Mesendoderm (in vitro differentiated cells): Measurements from ENCODE around the gene GNG14.
A peak's percentile ranks its signal among the peaks of the same experiment; 100 is the strongest.
"Not testable (repeated sequence)": the region's sequence is repeated elsewhere in the genome, so short reads cannot be mapped to it uniquely, and the experiment has no call there.

Experiments used
- DNase-seq: peaks from one replicate; pipeline ENCODE4 v3.0.0; 2013
- H2AK5ac ChIP-seq: 2 replicates; pipeline ENCODE4 v1.6.1; 2013; ENCODE audit warnings: low read length, inconsistent platforms
- H2BK120ac ChIP-seq: 2 replicates; pipeline ENCODE4 v1.6.1; 2013; ENCODE audit warnings: low read depth, mild to moderate bottlenecking, low read length, moderate library complexity, mixed read lengths
- H2BK15ac ChIP-seq: replicated peaks from 2 replicates; pipeline ENCODE4 v1.6.1; 2013; ENCODE audit warnings: low read depth, mild to moderate bottlenecking, moderate library complexity
- H2BK5ac ChIP-seq: 2 replicates; pipeline ENCODE4 v1.6.1; 2013; ENCODE audit warnings: low read length, inconsistent platforms
- H3K18ac ChIP-seq: 2 replicates; pipeline ENCODE4 v1.6.1; 2013; ENCODE audit warnings: mild to moderate bottlenecking, low read length, mixed read lengths
- H3K23ac ChIP-seq: one replicate; pipeline ENCODE4 v1.6.1; 2013; ENCODE audit warnings: low read length
- H3K27ac ChIP-seq: 2 replicates; pipeline ENCODE4 v1.5.1; 2013; ENCODE audit warnings: low read depth, mild to moderate bottlenecking, inconsistent platforms, low read length, moderate library complexity
- H3K27me3 ChIP-seq: 2 replicates; pipeline ENCODE4 v1.6.1; 2013; ENCODE audit warnings: low read length, control low read depth, mild to moderate bottlenecking, inconsistent platforms; ENCODE audit not compliant: insufficient read depth, poor library complexity
- H3K36me3 ChIP-seq: 2 replicates; pipeline ENCODE4 v1.6.1; 2013; ENCODE audit warnings: low read length, inconsistent platforms; ENCODE audit not compliant: control insufficient read depth, insufficient read depth
- H3K4ac ChIP-seq: one replicate; pipeline ENCODE4 v1.6.1; 2013; ENCODE audit warnings: low read depth, mild to moderate bottlenecking, low read length, moderate library complexity
- H3K4me1 ChIP-seq: 2 replicates; pipeline ENCODE4 v1.6.1; 2013; ENCODE audit warnings: low read depth, low read length, inconsistent platforms; ENCODE audit not compliant: control insufficient read depth
- H3K4me2 ChIP-seq: 2 replicates; pipeline ENCODE4 v1.6.1; 2013; ENCODE audit warnings: low read length
- H3K4me3 ChIP-seq: 2 replicates; pipeline ENCODE4 v1.5.1; 2013; ENCODE audit warnings: mild to moderate bottlenecking, low read length
- H3K56ac ChIP-seq: one replicate; pipeline ENCODE4 v1.6.1; 2013; ENCODE audit warnings: low read length
- H3K79me1 ChIP-seq: 2 replicates; pipeline ENCODE4 v1.6.1; 2013; ENCODE audit warnings: low read length, inconsistent platforms
- H3K79me2 ChIP-seq: 2 replicates; pipeline ENCODE4 v1.6.1; 2013; ENCODE audit warnings: mild to moderate bottlenecking, low read length; ENCODE audit not compliant: control insufficient read depth, insufficient read depth
- H3K9ac ChIP-seq: 2 replicates; pipeline ENCODE4 v1.6.1; 2013; ENCODE audit warnings: low read length, inconsistent platforms
- H4K5ac ChIP-seq: one replicate; pipeline ENCODE4 v1.6.1; 2013; ENCODE audit warnings: low read length
- H4K8ac ChIP-seq: one replicate; pipeline ENCODE4 v1.6.1; 2013; ENCODE audit warnings: low read depth, mild to moderate bottlenecking, control low read depth, low read length, moderate library complexity
- whole genome bisulfite sequencing: extraction: QIAGEN DNeasy Blood & Tissue Kit; methylation state at CpG from one replicate; pipeline ENCODE4 v1.1.7; 2013; ENCODE audit warnings: low lambda C conversion rate, missing lambda C conversion rate; ENCODE audit not compliant: insufficient coverage; ENCODE audit errors: extremely low coverage; 5-methylcytosine and 5-hydroxymethylcytosine counted together

Gene GNG14

DNA sequence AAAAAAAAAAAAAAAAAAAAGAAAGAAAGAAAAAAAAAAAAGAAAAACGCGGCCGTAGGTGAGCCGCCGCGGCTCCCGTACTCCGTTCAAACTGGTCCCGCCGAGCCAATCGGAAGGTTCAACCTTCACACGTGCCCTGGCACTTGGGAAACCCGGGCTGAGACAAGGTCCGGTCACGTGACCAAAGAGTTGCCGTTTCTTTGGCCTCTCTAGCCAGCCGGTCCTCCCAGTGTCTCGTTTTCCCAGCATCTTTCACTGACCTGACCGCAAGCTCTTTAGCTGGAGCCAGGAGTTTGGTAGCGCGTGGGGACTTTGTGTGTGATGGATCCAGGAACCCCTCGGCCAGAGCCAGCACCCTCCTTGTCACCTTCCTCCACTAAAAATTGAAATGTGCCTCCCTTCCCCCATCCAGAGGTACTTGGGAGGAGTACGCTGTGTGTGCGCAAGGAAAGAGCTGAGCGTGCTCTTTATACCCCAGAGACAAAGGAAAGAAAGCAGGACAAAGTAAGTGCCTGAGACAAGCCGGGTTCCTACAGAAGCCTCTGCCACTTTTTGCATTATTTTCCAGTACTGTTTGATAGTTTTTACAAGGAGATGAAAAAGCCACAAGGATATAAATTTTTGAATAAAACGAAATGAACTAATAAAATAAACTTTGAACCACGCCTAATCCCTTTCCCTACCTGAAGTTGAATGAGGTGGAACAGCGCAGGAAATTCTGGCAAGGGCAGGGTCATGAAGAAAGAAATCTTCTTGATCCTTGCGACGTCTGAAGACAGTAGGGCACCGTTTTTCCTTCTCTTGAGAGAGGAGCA is 35.0 kb downstream of the GNG14 start:
- H3K79me2 ChIP-seq, result peaks cover 44% of the 10 kb centered on the region
- H3K4me1 ChIP-seq, result no peaks in the 10 kb centered on the region
- peak overlapping the region; percentile 92 for H3K4me3 ChIP-seq
- H3K23ac ChIP-seq, result no peak overlapping the region
- no peak overlapping the region for H2BK15ac ChIP-seq
- no peaks in the 10 kb centered on the region for H3K27me3 ChIP-seq
- H3K36me3 ChIP-seq, result peaks cover 6% of the 10 kb centered on the region
- H3K79me1 ChIP-seq, result peaks cover 7% of the 10 kb centered on the region
- H2BK120ac ChIP-seq, result no peak overlapping the region
- H4K5ac ChIP-seq, result no peak overlapping the region
- H3K4ac ChIP-seq, result peak overlapping the region; percentile 38
- peak overlapping the region; percentile 86 for H2AK5ac ChIP-seq
- peak overlapping the region; percentile 99 for H3K9ac ChIP-seq
- peak overlapping the region; percentile 91 for H4K8ac ChIP-seq
- H3K56ac ChIP-seq, result peak overlapping the region; percentile 97
- peak overlapping the region; percentile 33 for H3K27ac ChIP-seq
- no CpG with 5 or more reads among the region's 32 CpGs for WGBS
- DNase-seq, result peak; percentile 100
- H3K18ac ChIP-seq, result peak overlapping the region; percentile 52
- peak overlapping the region; percentile 70 for H3K4me2 ChIP-seq
- H2BK5ac ChIP-seq, result no peak overlapping the region

GRCh38 chr19:12723381-12723640 is 35.5 kb downstream of the GNG14 start:
- peak overlapping the region; percentile 49 for H3K4ac ChIP-seq
- peak overlapping the region; percentile 1 for H3K23ac ChIP-seq
- peaks cover 7% of the 10 kb centered on the region for H3K79me1 ChIP-seq
- peaks cover 6% of the 10 kb centered on the region for H3K36me3 ChIP-seq
- peaks cover 44% of the 10 kb centered on the region for H3K79me2 ChIP-seq
- H3K9ac ChIP-seq, result peak overlapping the region; percentile 97
- no peaks in the 10 kb centered on the region for H3K4me1 ChIP-seq
- DNase-seq, result no peak
- H4K8ac ChIP-seq, result peak overlapping the region; percentile 91
- H4K5ac ChIP-seq, result no peak overlapping the region
- peak overlapping the region; percentile 3 for H2AK5ac ChIP-seq
- peak overlapping the region; percentile 1 for H2BK5ac ChIP-seq
- peak overlapping the region; percentile 97 for H3K56ac ChIP-seq
- no peak overlapping the region for H2BK120ac ChIP-seq
- WGBS, result no CpG with 5 or more reads among the region's 7 CpGs
- peak overlapping the region; percentile 52 for H3K18ac ChIP-seq
- peak overlapping the region; percentile 25 for H3K27ac ChIP-seq
- H2BK15ac ChIP-seq, result no peak overlapping the region
- H3K4me3 ChIP-seq, result peak overlapping the region; percentile 80
- H3K27me3 ChIP-seq, result no peaks in the 10 kb centered on the region
- H3K4me2 ChIP-seq, result peak overlapping the region; percentile 70

- H3K27me3 ChIP-seq, result no peaks in the 10 kb centered on the region
- H3K79me1 ChIP-seq, result peaks cover 5% of the 10 kb centered on the region
- H3K4me1 ChIP-seq, result no peaks in the 10 kb centered on the region
- peak within 1 kb of the TSS; percentile 1 for H3K23ac ChIP-seq
- no CpG with 5 or more reads among the region's 28 CpGs for WGBS
- peak; percentile 91 for DNase-seq
- H4K5ac ChIP-seq, result peak within 1 kb of the TSS; percentile 34
- H3K18ac ChIP-seq, result peak within 1 kb of the TSS; percentile 52
- H3K27ac ChIP-seq, result peak within 1 kb of the TSS; percentile 33
- H3K4me2 ChIP-seq, result peak within 1 kb of the TSS; percentile 86
- peaks cover 3% of the 10 kb centered on the region for H3K36me3 ChIP-seq
- peak within 1 kb of the TSS; percentile 91 for H4K8ac ChIP-seq
- H3K4ac ChIP-seq, result peak within 1 kb of the TSS; percentile 49
- H2BK15ac ChIP-seq, result no peak within 1 kb of the TSS
- peak within 1 kb of the TSS; percentile 97 for H3K9ac ChIP-seq
- peak within 1 kb of the TSS; percentile 86 for H2AK5ac ChIP-seq
- H2BK120ac ChIP-seq, result no peak within 1 kb of the TSS
- peak within 1 kb of the TSS; percentile 80 for H3K4me3 ChIP-seq
- H3K79me2 ChIP-seq, result peaks cover 40% of the 10 kb centered on the region
- peak within 1 kb of the TSS; percentile 1 for H2BK5ac ChIP-seq
- H3K56ac ChIP-seq, result peak within 1 kb of the TSS; percentile 97
Observed at GRCh38 chr19:12723641-12724426, 36.0 kb downstream of the GNG14 start, which contains the start of gene TNPO2. Gene TNPO2, minus strand, starts transcription at chr19:12723932. Its CDS starts 2,955 bp downstream, at chr19:12720977.

- H3K4me2 ChIP-seq, H3K23ac ChIP-seq, H4K8ac ChIP-seq, H3K36me3 ChIP-seq, H3K18ac ChIP-seq, H3K79me1 ChIP-seq, H3K4me1 ChIP-seq, H2BK120ac ChIP-seq, H2AK5ac ChIP-seq, H3K4ac ChIP-seq, H3K9ac ChIP-seq, H3K56ac ChIP-seq, H4K5ac ChIP-seq, DNase-seq, H3K27me3 ChIP-seq, H3K27ac ChIP-seq, H2BK5ac ChIP-seq, H3K4me3 ChIP-seq, H2BK15ac ChIP-seq: not testable (repeated sequence)
- peaks cover 27% of the 10 kb centered on the region for H3K79me2 ChIP-seq
- WGBS, result no CpG with 5 or more reads among the region's 10 CpGs
Observed at GRCh38 chr19:12725612-12726011, 37.8 kb downstream of the GNG14 start.

DNA sequence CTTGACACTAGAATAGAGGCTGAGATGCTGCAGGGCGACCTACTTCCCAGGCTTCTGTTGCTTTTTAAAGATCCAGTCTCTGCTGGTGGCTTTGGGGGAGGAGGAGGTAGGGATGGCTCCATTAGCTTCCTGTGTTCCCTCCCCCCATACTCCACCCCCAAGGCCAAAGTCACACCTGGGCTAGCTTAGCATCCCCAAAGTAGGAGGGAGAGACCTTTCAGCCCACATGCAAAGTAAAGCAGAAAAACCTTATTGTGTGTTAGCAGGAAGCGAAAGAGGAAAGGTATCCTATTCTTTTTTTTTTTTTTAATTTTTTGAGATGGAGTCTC is 39.2 kb downstream of the GNG14 start:
- no peaks in the 10 kb centered on the region for H3K27me3 ChIP-seq
- peaks cover 12% of the 10 kb centered on the region for H3K79me1 ChIP-seq
- H2BK120ac ChIP-seq, result no peak overlapping the region
- no peak overlapping the region for H3K9ac ChIP-seq
- H4K8ac ChIP-seq, result no peak overlapping the region
- no peak overlapping the region for H4K5ac ChIP-seq
- no peak overlapping the region for H3K4ac ChIP-seq
- H3K23ac ChIP-seq, result no peak overlapping the region
- H3K18ac ChIP-seq, result no peak overlapping the region
- no CpG with 5 or more reads among the region's 2 CpGs for WGBS
- no peak overlapping the region for H2BK15ac ChIP-seq
- H3K4me1 ChIP-seq, result no peaks in the 10 kb centered on the region
- H2AK5ac ChIP-seq, result no peak overlapping the region
- peak overlapping the region; percentile 17 for H3K27ac ChIP-seq
- no peak overlapping the region for H2BK5ac ChIP-seq
- H3K56ac ChIP-seq, result no peak overlapping the region
- DNase-seq, result peak; percentile 45
- H3K36me3 ChIP-seq, result peaks cover 12% of the 10 kb centered on the region
- H3K4me2 ChIP-seq, result no peak overlapping the region
- peaks cover 23% of the 10 kb centered on the region for H3K79me2 ChIP-seq
- no peak overlapping the region for H3K4me3 ChIP-seq
